Loucy (cell line): Measurements from ENCODE around the gene IL1RAPL2.

Experiments
- CTCF ChIP-seq: fragments of 200-600 bp; sonication (generic); conservative IDR thresholded peaks from 2 replicates; pipeline ENCODE4 v1.5.1; 2014; ENCODE audit warnings: mild to moderate bottlenecking, antibody characterized with exemption, low read length
- EZH2phosphoT487 ChIP-seq: fragments of 200-600 bp; IDR thresholded peaks from 2 replicates; pipeline ENCODE4 v1.6.1; 2018; ENCODE audit warnings: antibody characterized with exemption, mild to moderate bottlenecking, moderate library complexity, borderline replicate concordance

DNA sequence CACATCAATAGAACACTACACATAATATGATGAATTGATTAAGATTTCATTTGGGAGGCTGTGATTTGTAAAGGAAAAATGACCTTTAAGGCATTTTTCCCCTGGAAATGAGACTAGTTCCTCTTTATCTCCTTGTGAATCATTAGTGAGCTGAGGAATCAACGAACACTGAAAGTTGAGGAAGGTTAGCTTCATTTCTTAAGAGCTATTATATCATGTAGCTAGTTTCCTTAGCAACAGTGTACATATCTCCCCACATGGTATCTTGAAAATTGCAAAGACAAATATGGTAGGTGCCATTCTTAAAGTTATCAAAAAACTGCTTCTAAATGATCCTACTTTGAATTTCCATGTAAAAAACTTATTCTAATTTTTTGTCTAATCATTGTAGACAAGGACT lies 1128.8 kb downstream of the IL1RAPL2 start:
- TF ChIP-seq CTCF = no peak
- TF ChIP-seq EZH2phosphoT487 = no peak
